Measurements from ENCODE around the gene LRP6. TPM values are rescaled to one million over a fixed set of nuclear protein-coding genes. Genes with fewer than 3 reads are reported as not detected.

Gene LRP6
- polyA plus RNA-seq, 1 donor from 2014 or later, result 33.5 TPM

GRCh38 chr12:12128670-12129069 lies 138.2 kb downstream of the LRP6 start:
- peaks cover 13% of the 10 kb centered on the region for H3K36me3 ChIP-seq (ENCODE audit: insufficient read depth, low read length)
- no peaks in the 10 kb centered on the region for H3K27me3 ChIP-seq (ENCODE audit: insufficient read depth, low read depth, low read length)
- H3K27ac ChIP-seq (ENCODE audit: low read length), result no peak overlapping the region
- H3K4me3 ChIP-seq (ENCODE audit: low read length), result no peak overlapping the region
- no peaks in the 10 kb centered on the region for H4K20me1 ChIP-seq (ENCODE audit: insufficient read depth)
- TF ChIP-seq SMC3 (conservative IDR thresholded peaks at IDR 0.05; ENCODE audit: poor library complexity), result no peak
- TF ChIP-seq POLR2AphosphoS5 (IDR thresholded peaks at IDR 0.05), result no peak
- TF ChIP-seq RAD21 (conservative IDR thresholded peaks at IDR 0.05), result no peak
- TF ChIP-seq EZH2 (IDR thresholded peaks at IDR 0.05; ENCODE audit: borderline replicate concordance, insufficient read depth, low read length, poor library complexity, severe bottlenecking), result no peak
- TF ChIP-seq CTCF (IDR thresholded peaks at IDR 0.05; ENCODE audit: poor library complexity, severe bottlenecking), result no peak
- TF ChIP-seq TAF1 (IDR thresholded peaks at IDR 0.05; ENCODE audit: low read depth), result no peak
- H3K4me2 ChIP-seq (ENCODE audit: low read length), result no peak overlapping the region
- H3K79me2 ChIP-seq (replicated peaks; ENCODE audit: insufficient read depth, low read length), result no peaks in the 10 kb centered on the region
- no peak overlapping the region for H3K9ac ChIP-seq (ENCODE audit: low read length)
- no peaks in the 10 kb centered on the region for H3F3A ChIP-seq (ENCODE audit: insufficient read depth, low read length, poor library complexity, severe bottlenecking)
- H2AFZ ChIP-seq (ENCODE audit: low read depth, low read length), result no peak overlapping the region
- H3K9me2 ChIP-seq (ENCODE audit: insufficient read depth, low read length), result no peaks in the 10 kb centered on the region
- no peaks in the 10 kb centered on the region for H3K9me3 ChIP-seq (ENCODE audit: low read length)

- Histone ChIP-seq H3F3A (ENCODE audit: insufficient read depth, low read length, poor library complexity, severe bottlenecking) (no peaks in the 10 kb centered on the region), H3K27ac (ENCODE audit: low read length) (no peak overlapping the region), H2AFZ (ENCODE audit: low read depth, low read length) (no peak overlapping the region), H3K36me3 (ENCODE audit: insufficient read depth, low read length) (peaks cover 13% of the 10 kb centered on the region), H3K9ac (ENCODE audit: low read length) (no peak overlapping the region), H3K9me3 (ENCODE audit: low read length) (no peaks in the 10 kb centered on the region), H3K9me2 (ENCODE audit: insufficient read depth, low read length) (no peaks in the 10 kb centered on the region), H3K27me3 (ENCODE audit: insufficient read depth, low read depth, low read length) (no peaks in the 10 kb centered on the region), H3K4me2 (ENCODE audit: low read length) (no peak overlapping the region), H4K20me1 (ENCODE audit: insufficient read depth) (no peaks in the 10 kb centered on the region), H3K4me3 (ENCODE audit: low read length) (no peak overlapping the region), H3K79me2 (replicated peaks; ENCODE audit: insufficient read depth, low read length) (no peaks in the 10 kb centered on the region)
- no peak for TF ChIP-seq MXI1 (conservative IDR thresholded peaks at IDR 0.05; ENCODE audit: poor library complexity, severe bottlenecking)
- no peak for TF ChIP-seq EZH2 (IDR thresholded peaks at IDR 0.05; ENCODE audit: borderline replicate concordance, insufficient read depth, low read length, poor library complexity, severe bottlenecking)
- TF ChIP-seq POLR2AphosphoS5 (IDR thresholded peaks at IDR 0.05), result no peak
- TF ChIP-seq TAF1 (IDR thresholded peaks at IDR 0.05; ENCODE audit: low read depth), result no peak
- TF ChIP-seq CTCF (IDR thresholded peaks at IDR 0.05; ENCODE audit: poor library complexity, severe bottlenecking), result no peak
- no peak for TF ChIP-seq REST (IDR thresholded peaks at IDR 0.05; ENCODE audit: borderline replicate concordance)
- TF ChIP-seq SMC3 (conservative IDR thresholded peaks at IDR 0.05; ENCODE audit: poor library complexity), result no peak
- TF ChIP-seq RAD21 (conservative IDR thresholded peaks at IDR 0.05), result no peak
- no peak for TF ChIP-seq EP300 (conservative IDR thresholded peaks at IDR 0.05; ENCODE audit: poor library complexity, severe bottlenecking)
These were observed 139.5 kb downstream of the LRP6 start for GRCh38 chr12:12127304-12127703.
